ENCODE measurements around the gene TRANK1. TPM values are rescaled to one million over a fixed set of nuclear protein-coding genes. Genes with fewer than 3 reads are reported as not detected.

The TRANK1 gene
- 8.9 and 12.7 TPM in 2 replicates for total RNA-seq (2012; rRNA removed)
- polyA plus RNA-seq (2012; rRNA removed): 5.1 and 7.9 TPM in 2 replicates
- polyA plus RNA-seq (2012; cell fraction: cytosol; rRNA removed): 2.3 and 4.8 TPM in 2 replicates
- 28.9 and 84.8 TPM in 2 replicates for polyA plus RNA-seq (2012; cell fraction: nucleus; rRNA removed; ENCODE audit: low replicate concordance)
- percentile 56 among the genes with signal in this experiment for Bru-seq, nascent RNA
- BruChase-seq, experiment 1, labeled RNA remaining after a 6-hour chase: percentile 61 among the genes with signal in this experiment
- percentile 62 among the genes with signal in this experiment for BruChase-seq, experiment 2, labeled RNA remaining after a 2-hour chase
- long read RNA-seq, partial matches to known transcripts: 9 of 9 reads
- long read RNA-seq, other reads (novel, unspliced or antisense): 0 of 9 reads

DNA sequence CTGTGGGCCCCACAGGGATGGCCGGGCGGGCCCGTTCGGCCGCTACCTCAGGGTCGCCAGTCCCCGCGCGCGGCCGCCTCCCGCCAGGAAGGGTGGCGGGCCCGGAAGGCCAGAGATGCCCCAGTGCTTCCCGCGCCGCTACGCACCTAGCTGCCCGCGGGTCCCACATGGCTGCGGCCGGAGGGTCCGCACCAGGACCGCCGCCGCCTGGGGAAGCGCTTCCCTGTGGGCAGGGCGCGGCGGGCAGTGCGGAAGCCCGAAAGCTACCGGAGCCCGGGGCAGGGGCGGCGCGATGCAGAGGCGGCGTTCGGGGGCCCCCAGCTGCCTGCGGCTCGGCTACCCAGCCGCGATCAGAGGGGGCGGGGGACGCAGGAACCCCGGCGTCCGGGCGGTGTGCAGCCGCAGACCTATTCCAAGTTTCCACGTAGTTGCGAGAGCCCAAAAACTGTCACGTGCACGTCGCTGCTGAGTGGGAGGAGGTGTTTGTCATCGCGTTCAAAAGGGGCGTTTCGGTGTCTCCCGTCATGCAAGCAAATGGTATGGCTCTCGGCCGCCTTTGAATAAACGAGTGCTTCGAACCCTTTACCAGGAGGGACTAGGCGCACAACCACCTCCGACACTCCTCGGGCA is at the start of gene TRANK1:
Gene TRANK1, minus strand, starts transcription at position 414 of the 630 bp plus-strand sequence. Its CDS starts 245 bp downstream, at position 169.
- Histone ChIP-seq H3K36me3 (ENCODE audit: control insufficient read depth, insufficient read depth, low read length) (no peaks in the 10 kb centered on the region), H4K8ac (ENCODE audit: low read depth in 2 of 2, low read length in 2 of 2) (peak within 1 kb of the TSS; percentile 65 to 86), H4K91ac (ENCODE audit: insufficient read depth, low read depth, low read length) (peak within 1 kb of the TSS; percentile 72), H3K4me2 (ENCODE audit: low read depth, low read length) (peak within 1 kb of the TSS; percentile 79), H3K9ac (ENCODE audit: low read depth, low read length) (peak within 1 kb of the TSS; percentile 84), H3K4ac (ENCODE audit: low read depth, low read length) (peak within 1 kb of the TSS; percentile 55), H3K56ac (ENCODE audit: extremely low read depth, insufficient read depth, low read length) (peak within 1 kb of the TSS; percentile 22; the same call in 1 of the 2 replicates), H2BK120ac (ENCODE audit: low read depth, low read length) (peak within 1 kb of the TSS; percentile 47), H3K27ac (ENCODE audit: insufficient read depth, low read length) (peak within 1 kb of the TSS; percentile 73), H3K79me1 (ENCODE audit: low read depth in 1 of 2, low read length in 2 of 2) (peaks cover 8 to 28% of the 10 kb centered on the region in 2 experiments; a peak in 2 of 4 replicates), H2AK5ac (ENCODE audit: low read depth, low read length) (0 out of 2 replicates have a peak within 1 kb of the TSS, but pooled peaks have one; percentile 4), H2BK15ac (ENCODE audit: low read depth, low read length) (peak within 1 kb of the TSS; percentile 62; the same call in 1 of the 3 replicates), H3K9me1 (ENCODE audit: insufficient read depth, low read length) (peaks cover 6% of the 10 kb centered on the region; the same call in 1 of the 2 replicates), H3K14ac (replicated peaks; ENCODE audit: low read depth, low read length) (peak within 1 kb of the TSS; percentile 53), H3K27me3 (ENCODE audit: control insufficient read depth, insufficient read depth, low read length) (no peaks in the 10 kb centered on the region), H3K23ac (ENCODE audit: low read depth, low read length) (peak within 1 kb of the TSS; percentile 74; the same call in 1 of the 2 replicates), H2BK5ac (ENCODE audit: low read depth, low read length, poor library complexity, severe bottlenecking) (no peak within 1 kb of the TSS), H2AK9ac (replicated peaks; ENCODE audit: low read depth, low read length, poor library complexity) (peak within 1 kb of the TSS; percentile 86), H2BK20ac (ENCODE audit: low read depth, low read length) (no peak within 1 kb of the TSS), H3K9me3 (ENCODE audit: control insufficient read depth, insufficient read depth, low read length) (peaks cover 3% of the 10 kb centered on the region; the same call in 1 of the 2 replicates), H3K18ac (ENCODE audit: low read depth, low read length) (peak within 1 kb of the TSS; percentile 37; the same call in 1 of the 2 replicates), H4K20me1 (ENCODE audit: insufficient read depth, low read length) (no peaks in the 10 kb centered on the region), H3K4me1 (ENCODE audit: control insufficient read depth, insufficient read depth, low read length) (peaks cover 8% of the 10 kb centered on the region), H4K5ac (ENCODE audit: low read depth, low read length) (peak within 1 kb of the TSS; percentile 44), H2AFZ (replicated peaks; ENCODE audit: low read length, poor library complexity) (peak within 1 kb of the TSS; percentile 97), H3K4me3 (ENCODE audit: insufficient read depth, low read depth, low read length) (peak within 1 kb of the TSS; percentile 41)
- dilution Hi-C loops (cut with HindIII; ENCODE audit: low sequenced_read_pairs, unreplicated experiment) (no loop called here), in situ Hi-C loops (cut with MboI; ENCODE audit: low sequenced_read_pairs) (no loop called here), intact Hi-C loops (cut with micrococcal nuclease) (no loop called here)
- ATAC-seq (ENCODE audit: low read depth): peak; percentile 52
- peak; percentile 34 for DNase-seq
- POLR2A ChIA-PET (ENCODE audit: unreplicated experiment): interaction anchor here (1.2 kb wide), 1 partner anchor 9 kb away, joined by 3 read pairs; no protein-coding TSS in a partner anchor
- CTCF ChIA-PET: interaction anchor here (3.4 kb wide), 1 partner anchor 14 kb away, joined by 15 read pairs; no protein-coding TSS in a partner anchor
- 3% methylated on average over 39 of the region's 68 CpGs; no CpG with 5 or more reads in 1 of the 2 experiments for WGBS, 2 experiments (ENCODE audit: extremely low coverage in 2 of 2, insufficient read length in 1 of 2)
- peak; percentile 80 for TF ChIP-seq BHLHE40 (IDR thresholded peaks at IDR 0.05; ENCODE audit: low read depth, low read length)
- TF ChIP-seq, protein P1, sequence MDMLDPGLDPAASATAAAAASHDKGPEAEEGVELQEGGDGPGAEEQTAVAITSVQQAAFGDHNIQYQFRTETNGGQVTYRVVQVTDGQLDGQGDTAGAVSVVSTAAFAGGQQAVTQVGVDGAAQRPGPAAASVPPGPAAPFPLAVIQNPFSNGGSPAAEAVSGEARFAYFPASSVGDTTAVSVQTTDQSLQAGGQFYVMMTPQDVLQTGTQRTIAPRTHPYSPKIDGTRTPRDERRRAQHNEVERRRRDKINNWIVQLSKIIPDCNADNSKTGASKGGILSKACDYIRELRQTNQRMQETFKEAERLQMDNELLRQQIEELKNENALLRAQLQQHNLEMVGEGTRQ (IDR thresholded peaks at IDR 0.05; ENCODE audit: low read depth, low read length): peak; percentile 33; the same call in 1 of the 2 replicates
- TF ChIP-seq CTCF (conservative IDR thresholded peaks at IDR 0.05; ENCODE audit: low read depth, low read length): no peak
- TF ChIP-seq RAD21 (IDR thresholded peaks at IDR 0.05; ENCODE audit: low read length): no peak
- no peak for TF ChIP-seq MXI1 (IDR thresholded peaks at IDR 0.05; ENCODE audit: borderline replicate concordance, low read depth, low read length)
- TF ChIP-seq RFX5 (IDR thresholded peaks at IDR 0.05; ENCODE audit: low read depth, low read length): no peak
- BruUV-seq (replicated peaks): no TSS peak

All from IMR-90 (cell line).